ENCODE data around the gene SRRM1. TPM values are rescaled to one million over a fixed set of nuclear protein-coding genes. Genes with fewer than 3 reads are reported as not detected.

The SRRM1 gene
- total RNA-seq, 2 donors from 2014 or later: 110 to 147 TPM

DNA sequence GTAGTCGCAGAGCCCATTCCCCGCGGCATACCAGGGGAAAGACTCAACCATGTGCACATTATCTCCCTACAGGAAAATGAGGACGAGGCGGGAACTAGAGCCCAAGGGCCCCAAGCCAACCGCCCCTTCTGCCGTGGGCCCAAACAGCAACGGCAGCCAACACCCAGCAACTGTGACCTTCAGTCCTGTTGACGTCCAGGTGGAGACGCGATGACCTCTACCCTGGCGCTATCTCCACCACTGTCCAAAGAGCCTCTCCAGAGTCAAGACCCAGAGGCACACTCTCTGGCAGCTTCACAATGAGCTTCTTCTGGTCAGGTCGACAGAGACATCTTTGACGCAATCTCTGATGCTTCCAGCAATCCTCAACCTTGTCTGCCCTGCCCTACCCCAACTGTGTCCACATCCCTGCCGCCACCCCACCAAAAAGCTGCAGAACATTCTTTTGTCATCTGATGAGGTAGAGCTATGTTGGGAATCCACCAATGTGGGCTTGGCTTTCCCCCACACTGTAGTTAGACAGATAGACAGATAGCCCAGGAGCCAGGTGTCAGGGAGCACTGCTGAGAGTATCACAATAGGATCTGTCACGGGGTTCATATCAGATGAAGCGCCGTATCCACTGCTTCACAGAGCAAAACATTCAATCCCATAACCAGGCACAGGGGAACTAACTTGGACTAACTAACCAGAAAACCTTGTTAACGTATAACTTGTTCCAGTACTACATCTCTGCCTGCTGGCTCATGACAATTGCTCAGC lies 37.4 kb upstream of the SRRM1 start:
- no peak for DNase-seq
- intact Hi-C loops (cut with DNase I): no loop called here
- Histone ChIP-seq H3K27ac (no peak overlapping the region), H3K27me3 (no peaks in the 10 kb centered on the region), H3K9ac (ENCODE audit: low read depth in 2 of 2, low read length in 2 of 2) (no peak overlapping the region), H3K4me3 (no peak overlapping the region), H3K36me3 (no peaks in the 10 kb centered on the region), H3K9me3 (no peaks in the 10 kb centered on the region), H3K4me1 (no peaks in the 10 kb centered on the region)
- TF ChIP-seq, protein P1, sequence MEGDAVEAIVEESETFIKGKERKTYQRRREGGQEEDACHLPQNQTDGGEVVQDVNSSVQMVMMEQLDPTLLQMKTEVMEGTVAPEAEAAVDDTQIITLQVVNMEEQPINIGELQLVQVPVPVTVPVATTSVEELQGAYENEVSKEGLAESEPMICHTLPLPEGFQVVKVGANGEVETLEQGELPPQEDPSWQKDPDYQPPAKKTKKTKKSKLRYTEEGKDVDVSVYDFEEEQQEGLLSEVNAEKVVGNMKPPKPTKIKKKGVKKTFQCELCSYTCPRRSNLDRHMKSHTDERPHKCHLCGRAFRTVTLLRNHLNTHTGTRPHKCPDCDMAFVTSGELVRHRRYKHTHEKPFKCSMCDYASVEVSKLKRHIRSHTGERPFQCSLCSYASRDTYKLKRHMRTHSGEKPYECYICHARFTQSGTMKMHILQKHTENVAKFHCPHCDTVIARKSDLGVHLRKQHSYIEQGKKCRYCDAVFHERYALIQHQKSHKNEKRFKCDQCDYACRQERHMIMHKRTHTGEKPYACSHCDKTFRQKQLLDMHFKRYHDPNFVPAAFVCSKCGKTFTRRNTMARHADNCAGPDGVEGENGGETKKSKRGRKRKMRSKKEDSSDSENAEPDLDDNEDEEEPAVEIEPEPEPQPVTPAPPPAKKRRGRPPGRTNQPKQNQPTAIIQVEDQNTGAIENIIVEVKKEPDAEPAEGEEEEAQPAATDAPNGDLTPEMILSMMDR (IDR thresholded peaks at IDR 0.05): no peak

DNA sequence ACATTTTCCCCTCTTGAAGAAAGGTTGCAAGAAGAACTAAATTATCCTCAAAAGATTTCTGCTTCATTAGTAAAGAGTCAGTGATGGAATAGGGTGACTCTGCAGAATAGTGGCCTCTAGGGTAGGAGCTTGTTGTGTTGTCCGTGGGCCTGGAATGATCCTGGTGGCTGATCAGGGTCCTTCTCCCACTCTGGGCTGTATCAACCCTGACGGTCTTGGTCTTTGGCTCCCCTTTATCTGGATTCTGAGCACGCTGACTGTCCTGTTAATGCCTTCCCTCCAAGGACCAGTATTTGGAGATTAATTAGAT lies 36.9 kb upstream of the SRRM1 start:
- H3K4me1 ChIP-seq: no peaks in the 10 kb centered on the region

DNA sequence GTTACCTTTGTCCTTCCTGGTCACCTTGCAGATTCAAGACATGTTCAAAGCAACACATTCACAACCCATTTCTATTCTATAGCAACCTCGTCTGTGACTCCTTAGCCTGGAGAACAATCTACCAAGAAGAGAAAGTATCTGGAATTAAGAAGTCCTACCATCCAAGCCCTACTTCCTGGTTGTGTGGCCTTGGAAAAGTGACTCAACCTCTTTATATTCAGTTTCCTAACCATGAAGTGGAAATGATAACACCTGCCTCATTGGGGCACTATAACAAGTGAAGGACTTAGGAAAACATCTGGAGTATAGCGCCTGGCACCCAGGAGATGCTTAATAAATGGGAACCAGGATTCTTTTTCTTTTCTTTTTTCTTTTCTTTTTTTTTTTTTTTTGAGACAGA lies 36.5 kb upstream of the SRRM1 start:
- Histone ChIP-seq H3K36me3 (no peaks in the 10 kb centered on the region), H3K27ac (no peak overlapping the region), H3K9me3 (no peaks in the 10 kb centered on the region), H3K27me3 (no peaks in the 10 kb centered on the region), H3K4me1 (no peaks in the 10 kb centered on the region), H3K4me3 (no peak overlapping the region), H3K9ac (ENCODE audit: low read depth in 2 of 2, low read length in 2 of 2) (no peak overlapping the region)
- no peak for DNase-seq
- intact Hi-C loops (cut with DNase I): no loop called here
- TF ChIP-seq, protein P1 (IDR thresholded peaks at IDR 0.05): no peak

More for the DNA sequence above, 36.9 kb upstream of the SRRM1 start:
- Histone ChIP-seq H3K9me3 (no peaks in the 10 kb centered on the region), H3K9ac (ENCODE audit: low read depth in 2 of 2, low read length in 2 of 2) (no peak overlapping the region), H3K36me3 (no peaks in the 10 kb centered on the region), H3K4me3 (no peak overlapping the region), H3K27ac (no peak overlapping the region), H3K27me3 (no peaks in the 10 kb centered on the region)
- TF ChIP-seq, protein P1 (IDR thresholded peaks at IDR 0.05): no peak
- intact Hi-C loops (cut with DNase I): no loop called here
- DNase-seq: no peak

DNA sequence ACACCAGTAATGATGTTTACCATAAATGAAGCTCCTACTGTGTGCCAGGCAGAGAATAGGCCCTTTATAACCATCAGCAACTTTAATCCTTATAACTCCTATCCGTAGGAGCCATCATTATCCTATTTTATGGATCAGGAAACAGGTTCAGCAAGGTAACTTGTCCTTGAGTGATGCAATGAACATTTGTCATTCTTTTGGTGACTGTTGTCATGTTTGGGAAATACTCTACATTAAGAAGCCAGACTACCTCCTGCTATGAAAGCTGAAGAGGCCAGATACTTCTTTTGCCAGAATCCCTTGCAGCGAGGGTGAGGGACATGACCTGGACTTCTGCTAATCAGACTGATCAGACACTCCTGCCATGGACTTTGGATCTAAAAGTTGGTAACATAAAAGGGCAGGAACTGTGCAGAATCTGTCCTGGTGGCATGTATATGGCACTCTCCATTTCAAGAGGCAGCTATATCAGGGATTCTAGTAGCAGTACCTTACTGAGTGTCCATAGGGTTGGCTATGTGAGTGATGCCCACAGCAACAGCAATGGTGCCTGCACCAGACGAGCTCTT lies 33.1 kb upstream of the SRRM1 start:
- Histone ChIP-seq H3K4me1 (no peaks in the 10 kb centered on the region), H3K4me3 (no peak overlapping the region), H3K27ac (no peak overlapping the region), H3K27me3 (no peaks in the 10 kb centered on the region), H3K9ac (ENCODE audit: low read depth in 2 of 2, low read length in 2 of 2) (no peak overlapping the region), H3K36me3 (no peaks in the 10 kb centered on the region), H3K9me3 (no peaks in the 10 kb centered on the region)
- TF ChIP-seq, protein P1 (IDR thresholded peaks at IDR 0.05): no peak
- DNase-seq: no peak
- intact Hi-C loops (cut with DNase I): no loop called here

DNA sequence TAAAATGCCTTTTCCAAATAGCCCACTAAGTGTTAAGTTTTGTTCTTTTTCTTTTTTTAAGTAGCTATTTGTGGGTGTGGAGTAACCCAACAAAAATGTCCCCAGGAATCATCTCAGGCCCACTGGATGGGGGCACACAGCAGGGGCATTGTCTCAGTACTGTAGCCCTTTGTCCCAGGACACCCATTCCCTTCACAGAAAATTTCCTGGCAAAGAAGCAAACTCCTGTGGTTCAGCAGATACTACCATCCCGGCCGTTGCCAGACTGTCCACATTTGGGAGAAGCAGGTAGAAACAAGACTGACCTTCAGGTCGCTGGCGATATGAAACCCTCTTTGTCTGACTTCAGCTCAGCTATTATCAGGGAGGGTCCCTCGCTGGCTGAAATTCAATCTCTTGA lies 23.7 kb upstream of the SRRM1 start:
- no peak overlapping the region for H3K4me3 ChIP-seq
- intact Hi-C loops (cut with DNase I): no loop called here
- H3K9me3 ChIP-seq: no peaks in the 10 kb centered on the region
- H3K36me3 ChIP-seq: no peaks in the 10 kb centered on the region
- H3K27ac ChIP-seq: no peak overlapping the region
- TF ChIP-seq, protein P1 (IDR thresholded peaks at IDR 0.05): no peak
- H3K9ac ChIP-seq (ENCODE audit: low read depth in 2 of 2, low read length in 2 of 2): no peak overlapping the region
- DNase-seq: no peak
- no peaks in the 10 kb centered on the region for H3K27me3 ChIP-seq
- H3K4me1 ChIP-seq: no peaks in the 10 kb centered on the region

Measured in colonic mucosa (tissue), 4 donors.